GM12865 (cell line): ENCODE data around the gene SBF1.

ENCODE experiments used
- DNase-seq: peaks from one replicate; pipeline ENCODE4 v3.0.0; 2010; ENCODE audit warnings: low read depth
- H3K4me3 ChIP-seq: 2 replicates; pipeline ENCODE4 v1.5.1; 2011; ENCODE audit warnings: mild to moderate bottlenecking, low read depth, low read length, control low read depth
- TF ChIP-seq, protein P1 (sequence below): IDR thresholded peaks from 2 replicates; pipeline ENCODE4 v1.5.1; 2011; ENCODE audit warnings: low read length, control low read depth, low read depth, inconsistent platforms; ENCODE audit not compliant: insufficient read depth; ENCODE audit errors: missing control alignments

Gene SBF1

GRCh38 chr22:50452649-50453048, 22.2 kb downstream of the SBF1 start:
- H3K4me3 ChIP-seq, result no peak overlapping the region
- DNase-seq, result no peak
- TF ChIP-seq, protein P1, sequence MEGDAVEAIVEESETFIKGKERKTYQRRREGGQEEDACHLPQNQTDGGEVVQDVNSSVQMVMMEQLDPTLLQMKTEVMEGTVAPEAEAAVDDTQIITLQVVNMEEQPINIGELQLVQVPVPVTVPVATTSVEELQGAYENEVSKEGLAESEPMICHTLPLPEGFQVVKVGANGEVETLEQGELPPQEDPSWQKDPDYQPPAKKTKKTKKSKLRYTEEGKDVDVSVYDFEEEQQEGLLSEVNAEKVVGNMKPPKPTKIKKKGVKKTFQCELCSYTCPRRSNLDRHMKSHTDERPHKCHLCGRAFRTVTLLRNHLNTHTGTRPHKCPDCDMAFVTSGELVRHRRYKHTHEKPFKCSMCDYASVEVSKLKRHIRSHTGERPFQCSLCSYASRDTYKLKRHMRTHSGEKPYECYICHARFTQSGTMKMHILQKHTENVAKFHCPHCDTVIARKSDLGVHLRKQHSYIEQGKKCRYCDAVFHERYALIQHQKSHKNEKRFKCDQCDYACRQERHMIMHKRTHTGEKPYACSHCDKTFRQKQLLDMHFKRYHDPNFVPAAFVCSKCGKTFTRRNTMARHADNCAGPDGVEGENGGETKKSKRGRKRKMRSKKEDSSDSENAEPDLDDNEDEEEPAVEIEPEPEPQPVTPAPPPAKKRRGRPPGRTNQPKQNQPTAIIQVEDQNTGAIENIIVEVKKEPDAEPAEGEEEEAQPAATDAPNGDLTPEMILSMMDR, result no peak

DNA sequence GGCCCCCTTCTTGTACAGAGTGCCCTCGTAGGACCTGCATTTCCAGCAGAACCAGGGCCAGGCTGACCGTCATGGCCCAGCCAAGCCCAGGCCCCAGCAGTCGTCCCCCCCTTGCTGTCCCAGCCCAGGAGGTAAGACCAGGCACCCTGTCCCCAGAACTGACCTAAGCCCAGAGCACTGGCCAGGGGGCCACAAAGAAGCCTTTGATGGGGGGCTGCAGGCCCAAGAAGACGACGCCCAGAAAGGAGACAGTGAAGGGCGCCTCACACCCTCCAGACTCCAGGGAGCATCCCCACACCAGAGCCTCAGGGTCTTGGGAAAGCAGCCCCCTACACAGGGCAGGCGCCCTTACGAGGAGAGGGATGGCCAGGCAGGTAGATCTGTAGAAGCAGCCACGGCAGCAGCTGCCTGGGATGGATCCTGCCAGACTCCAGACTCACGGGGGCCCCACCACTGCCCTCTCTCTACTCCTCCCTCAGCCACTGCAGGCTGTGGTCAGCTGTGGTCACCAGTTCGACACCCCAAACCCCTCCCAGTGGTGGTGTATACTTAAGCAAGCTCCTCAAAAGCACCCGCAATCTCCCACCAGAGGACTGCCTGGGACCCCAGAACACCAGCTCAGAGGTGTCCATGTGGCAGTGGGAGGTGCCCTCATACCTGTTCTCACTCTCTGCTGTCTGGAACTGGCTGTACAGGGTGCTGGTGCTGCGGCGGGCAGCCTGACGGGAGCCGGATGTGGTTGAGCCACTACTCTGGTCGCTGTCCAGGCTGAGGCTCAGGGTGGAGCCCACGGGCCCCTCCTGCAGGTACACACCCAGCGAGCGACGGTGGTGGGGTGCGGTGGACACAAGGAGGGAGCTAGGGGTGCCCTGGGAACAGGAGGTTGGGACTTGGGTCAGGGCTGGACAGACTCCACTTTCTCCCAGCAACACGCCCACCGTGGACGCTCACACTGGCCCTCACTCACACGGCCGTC, 27.0 kb downstream of the SBF1 start:
- TF ChIP-seq, protein P1, result no peak
- no peak for DNase-seq
- no peak overlapping the region for H3K4me3 ChIP-seq

DNA sequence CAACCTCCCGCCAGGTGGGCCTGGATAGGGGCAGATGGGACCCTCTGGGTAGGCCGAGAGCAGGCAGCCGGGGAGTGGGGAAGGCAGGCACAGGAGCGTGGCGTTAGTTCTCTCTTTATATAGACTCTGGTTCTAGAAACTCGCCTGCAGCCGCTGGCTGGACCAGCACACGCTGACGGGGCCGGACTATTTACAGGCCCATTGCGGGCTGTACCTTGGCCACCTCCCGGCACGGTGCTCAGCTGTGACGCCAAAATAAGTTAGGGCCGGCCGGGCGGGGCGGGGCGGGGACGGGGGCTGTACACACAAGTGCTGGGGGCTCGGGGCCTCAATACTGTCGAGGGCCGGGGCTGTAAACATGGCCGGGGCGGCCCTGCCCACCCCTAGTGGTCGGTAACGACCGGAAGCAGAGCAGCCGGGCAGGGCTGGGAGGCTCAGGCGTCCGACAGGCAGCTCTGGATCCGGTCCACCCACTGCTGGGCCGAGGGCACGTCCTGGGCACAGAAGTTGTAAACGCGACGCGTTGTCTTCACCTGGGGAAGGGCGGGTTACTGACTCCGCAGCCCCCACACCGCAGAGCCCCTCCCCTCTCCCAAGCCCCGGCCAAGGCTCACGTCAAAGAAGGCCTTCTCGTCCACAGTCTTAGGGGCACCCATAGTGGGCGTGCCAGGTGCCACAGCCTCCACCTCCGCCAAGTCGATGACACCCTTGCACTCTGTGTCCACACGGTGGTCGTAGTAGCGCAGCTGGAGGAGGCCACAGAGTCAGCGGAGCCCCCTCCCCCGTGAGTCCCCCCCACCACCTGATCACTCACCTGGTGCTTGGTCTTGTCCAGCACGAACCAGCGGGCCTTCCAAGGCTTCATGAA, 27.9 kb downstream of the SBF1 start:
- H3K4me3 ChIP-seq, result no peak overlapping the region
- no peak for DNase-seq
- TF ChIP-seq, protein P1, result no peak

DNA sequence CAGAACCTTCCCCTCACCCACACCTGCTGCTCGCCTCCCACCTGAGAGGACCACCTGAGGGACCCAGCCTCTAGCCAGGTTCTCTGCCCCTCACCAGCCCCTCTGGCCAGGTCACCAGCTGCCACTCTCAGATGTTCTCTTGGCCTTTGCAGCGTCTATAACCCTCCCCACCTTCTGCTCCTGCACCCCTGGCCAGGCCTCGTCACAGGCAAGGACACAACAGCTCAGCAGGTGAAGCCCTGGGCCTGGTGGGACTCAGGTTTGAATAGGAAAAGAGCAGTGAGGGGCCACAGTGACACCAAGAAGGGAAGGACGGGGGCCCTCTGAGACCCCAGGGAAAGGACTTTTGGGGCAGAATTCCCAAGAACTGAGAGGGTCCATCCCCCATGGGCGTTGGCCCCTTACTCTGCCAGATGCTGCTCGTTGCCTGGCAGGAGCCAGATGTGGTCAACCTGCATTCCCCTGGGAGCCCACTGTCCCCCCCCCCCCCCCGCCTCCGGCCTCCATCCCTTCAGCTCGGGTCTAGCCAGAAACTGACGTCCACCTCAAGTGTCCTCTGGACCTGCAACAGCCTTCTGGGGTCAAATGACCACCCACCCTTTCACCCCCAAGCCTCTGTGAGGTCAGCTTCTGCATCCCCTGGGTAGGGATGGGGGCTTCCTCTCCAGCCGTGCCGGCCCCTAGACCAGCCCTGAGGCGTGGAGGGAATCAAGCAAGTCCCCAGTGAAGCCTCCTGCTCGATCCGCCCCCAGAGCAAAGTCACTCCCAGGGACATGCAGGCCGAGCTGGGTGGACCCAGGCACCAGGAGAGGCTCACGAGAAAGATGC, 28.7 kb downstream of the SBF1 start:
- no peak for DNase-seq
- TF ChIP-seq, protein P1, result no peak
- no peak overlapping the region for H3K4me3 ChIP-seq

- TF ChIP-seq, protein P1, result no peak
- no peak for DNase-seq
- no peak overlapping the region for H3K4me3 ChIP-seq
Observed at GRCh38 chr22:50445071-50445879, 29.6 kb downstream of the SBF1 start.
